Fibroblast of peridontal ligament (primary cell): Measurements from ENCODE around the gene SMAD3.

Experiments used
- DNase-seq: peaks from one replicate; pipeline ENCODE4 v3.0.0-alpha.2; 2010; ENCODE audit errors: extremely low read depth

The SMAD3 gene

GRCh38 chr15:67036775-67037555, 28.4 kb upstream of the SMAD3 start:
- DNase-seq: peak; percentile 46

GRCh38 chr15:67037694-67038093, 27.7 kb upstream of the SMAD3 start:
- DNase-seq: no peak

- no peak for DNase-seq
Observed at GRCh38 chr15:67038736-67039135, 26.7 kb upstream of the SMAD3 start.

GRCh38 chr15:67039384-67040075, 25.9 kb upstream of the SMAD3 start:
- no peak for DNase-seq

DNA sequence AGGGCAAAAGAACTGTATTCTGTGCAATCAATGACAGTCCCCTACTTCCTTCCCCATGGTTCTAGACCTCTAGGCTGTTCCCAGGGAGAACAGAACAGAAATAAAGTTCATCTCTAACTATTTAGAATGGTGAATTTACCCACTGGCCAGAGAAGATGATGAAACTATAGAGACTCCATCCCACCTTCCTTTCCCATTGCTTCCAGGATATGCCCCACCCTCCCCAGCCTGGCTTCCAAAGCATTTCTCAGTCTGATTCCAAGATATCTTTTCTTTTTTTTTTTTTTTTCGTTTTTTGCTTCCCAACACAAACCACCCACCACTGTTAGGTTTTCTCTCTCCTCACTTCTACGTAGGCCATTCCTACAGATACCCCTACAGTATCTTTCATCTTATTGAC, 25.1 kb upstream of the SMAD3 start:
- DNase-seq: no peak

DNA sequence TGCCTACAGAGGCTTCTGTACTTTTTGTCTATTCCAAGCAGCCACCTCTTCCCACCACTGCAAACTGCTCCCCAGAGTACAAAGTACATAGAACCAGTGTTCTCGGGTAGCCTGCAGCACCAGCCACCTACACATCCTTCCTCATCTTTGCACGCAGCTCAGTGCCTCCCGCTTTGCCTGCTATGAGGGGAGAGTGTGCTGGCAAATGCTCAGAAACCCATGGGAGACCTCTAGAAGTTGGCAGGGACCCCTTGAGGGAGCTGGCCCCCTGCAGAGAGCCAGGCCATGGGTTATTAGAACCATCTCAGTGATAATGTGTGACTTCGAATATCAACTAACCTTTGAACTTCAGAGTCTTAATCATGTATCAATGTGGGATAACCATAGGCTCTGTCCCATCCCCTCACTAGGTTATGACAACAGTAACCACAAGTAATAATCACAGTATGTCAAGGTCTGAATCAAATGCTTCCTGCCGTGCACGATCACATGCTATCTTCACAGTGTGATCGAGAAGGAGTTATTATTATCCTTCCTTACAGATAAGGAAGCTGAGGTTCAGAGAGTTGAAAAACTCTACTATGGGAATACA, 22.8 kb upstream of the SMAD3 start:
- DNase-seq: no peak

- DNase-seq: peak; percentile 95
Observed at GRCh38 chr15:67043939-67044771, 21.2 kb upstream of the SMAD3 start.

DNA sequence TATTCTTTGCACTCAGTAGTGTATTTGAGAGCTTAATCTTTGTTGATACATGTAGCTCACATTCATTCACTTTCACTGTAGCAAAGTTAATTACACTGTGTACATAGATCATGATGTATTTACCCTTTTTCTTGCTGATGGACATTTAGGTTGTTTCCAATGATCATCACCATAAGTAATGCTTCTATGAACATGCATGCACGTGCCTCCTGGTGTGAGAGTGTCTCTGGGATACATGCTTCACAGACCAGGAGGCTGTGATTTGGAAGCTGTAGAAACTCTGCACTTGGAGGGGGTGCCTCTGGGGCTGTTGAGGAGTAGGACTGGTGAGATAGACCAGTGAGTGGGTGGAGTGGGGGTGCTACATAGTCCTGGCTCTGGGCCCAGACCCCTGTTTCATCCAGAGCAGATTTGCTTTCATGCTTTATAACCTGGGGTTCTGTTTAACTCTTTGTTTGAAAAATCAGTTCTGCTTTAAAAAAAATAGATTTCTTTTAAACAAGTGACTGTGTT, 18.2 kb upstream of the SMAD3 start:
- no peak for DNase-seq

- peak; percentile 93 for DNase-seq
Observed at GRCh38 chr15:67048281-67049279, 16.8 kb upstream of the SMAD3 start.

DNA sequence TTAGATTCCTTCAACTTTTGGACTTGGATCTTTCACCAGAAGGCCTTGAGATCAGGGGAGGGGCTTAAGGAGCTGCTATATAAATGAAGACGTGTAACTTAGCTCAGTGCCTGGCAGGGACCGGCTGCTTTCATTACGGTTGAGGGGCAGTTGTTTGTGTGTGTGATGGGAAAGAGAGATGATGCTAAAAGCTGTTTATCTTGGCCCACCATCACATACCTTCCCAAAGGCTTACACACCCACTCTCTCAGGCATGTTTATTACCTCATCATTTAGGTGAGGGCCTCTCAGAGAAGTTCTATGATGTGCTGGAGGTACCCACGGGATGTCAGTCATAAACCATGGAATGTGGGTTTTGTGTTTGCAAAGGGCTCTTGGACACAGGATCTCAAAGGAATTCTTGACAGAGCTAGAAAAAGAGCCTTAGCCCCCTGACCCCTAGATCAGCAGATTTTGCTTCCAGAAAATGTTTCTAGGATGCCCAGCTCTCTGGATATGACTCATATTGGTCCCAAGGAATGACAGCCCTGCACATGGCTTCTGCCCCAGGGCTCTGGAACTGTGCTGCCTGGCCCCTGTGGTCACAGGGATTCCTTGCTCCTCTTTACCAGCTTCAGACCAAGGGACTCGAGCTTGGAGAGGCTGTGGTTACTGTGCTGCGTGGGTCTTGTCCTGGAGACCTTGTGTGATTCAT, 15.9 kb upstream of the SMAD3 start:
- peak; percentile 67 for DNase-seq

DNA sequence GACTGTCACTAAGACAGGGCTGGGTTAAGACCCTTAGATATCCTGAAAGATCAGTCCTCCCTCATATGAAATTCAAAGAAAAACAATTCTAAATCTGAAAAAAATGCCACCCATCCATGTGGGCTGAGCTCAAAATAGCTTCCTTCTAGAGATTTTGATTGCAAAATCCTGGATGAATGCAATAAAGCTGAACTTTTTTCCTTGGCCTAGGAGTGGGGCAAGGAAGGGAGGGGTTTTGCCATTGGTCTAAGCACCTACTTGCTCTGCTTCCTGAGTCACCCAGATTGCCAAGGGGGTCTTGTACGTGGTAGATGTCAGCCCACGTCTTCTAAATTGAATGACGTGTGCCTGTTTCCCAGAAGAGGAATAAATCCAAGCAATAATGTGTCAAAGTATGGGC, 15.3 kb upstream of the SMAD3 start:
- peak; percentile 81 for DNase-seq

- no peak for DNase-seq
Observed at GRCh38 chr15:67050522-67051087, 14.8 kb upstream of the SMAD3 start.

- no peak for DNase-seq
Observed at GRCh38 chr15:67051088-67052045, 14.0 kb upstream of the SMAD3 start.

- no peak for DNase-seq
Observed at GRCh38 chr15:67054676-67055075, 10.7 kb upstream of the SMAD3 start.

DNA sequence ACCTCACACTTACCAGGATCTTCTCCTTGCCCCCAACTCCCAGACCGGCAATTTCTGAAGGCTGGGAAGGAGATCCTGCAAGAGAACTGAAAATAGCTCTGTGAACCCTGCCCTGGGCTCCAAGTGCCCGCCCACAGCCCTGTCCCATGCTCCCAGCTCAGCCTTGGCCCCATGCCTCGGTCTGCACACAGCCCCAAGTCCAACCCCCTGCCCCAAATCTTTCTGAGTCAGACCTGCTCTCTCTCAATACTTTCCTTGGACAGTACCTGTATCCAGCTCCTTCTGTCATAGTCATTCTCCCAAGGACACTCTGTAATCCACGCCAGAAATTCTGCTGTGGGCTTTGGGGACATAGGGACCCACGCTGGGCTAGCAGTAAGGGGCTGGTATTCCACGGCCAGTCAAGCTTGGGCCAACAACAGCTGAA, 6.3 kb upstream of the SMAD3 start:
- no peak for DNase-seq

DNA sequence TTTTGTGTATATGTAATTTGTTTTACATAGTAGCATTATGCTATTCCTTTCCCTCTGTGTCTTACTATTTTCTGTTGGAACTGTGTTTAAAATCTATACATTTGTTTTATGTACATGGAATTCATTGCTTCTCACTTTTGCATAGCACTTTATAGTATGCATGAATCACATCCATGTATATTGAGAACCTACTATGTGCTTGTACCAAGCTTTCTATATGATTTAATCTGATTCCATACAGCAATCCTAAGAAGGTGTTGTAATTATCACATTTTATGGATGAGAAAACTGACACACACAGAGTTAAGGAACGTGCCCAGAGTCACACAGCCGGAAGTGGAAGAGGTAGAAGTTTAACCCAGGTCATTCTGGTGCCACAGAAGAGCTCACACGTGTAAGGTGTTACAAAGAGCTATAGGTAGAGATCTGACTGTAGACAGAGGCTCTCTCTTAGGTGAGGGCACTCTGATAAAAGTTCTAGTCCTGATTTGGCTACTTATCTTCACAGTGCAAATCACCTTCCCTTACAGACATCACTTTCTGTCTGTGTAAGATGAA, 3.5 kb upstream of the SMAD3 start:
- no peak for DNase-seq

- DNase-seq: no peak
Observed at GRCh38 chr15:67062369-67062985, 2.9 kb upstream of the SMAD3 start.
